WTC11 (cell line): ENCODE data around the gene CHRM3. TPM values are rescaled to one million over a fixed set of nuclear protein-coding genes. Genes with fewer than 3 reads are reported as not detected.

ENCODE experiments used
- ATAC-seq: fragments of 200-7000 bp; cut with Tn5 transposase; 2 replicates; pipeline ENCODE4 v1.10.0; 2021; ENCODE audit warnings: mild to moderate bottlenecking, moderate library complexity
- CTCF ChIA-PET: fragments of 300-600 bp; sonication (Branson Sonifier 250); formaldehyde crosslinking; loops from one replicate; lab custom pipeline; 2021; ENCODE audit warnings: antibody characterized with exemption; lab: Charles Lee
- POLR2A ChIA-PET: fragments of 350-600 bp; sonication (Branson Sonifier 250); formaldehyde crosslinking; loops from one replicate; lab custom pipeline; 2021; ENCODE audit warnings: antibody characterized with exemption; lab: Charles Lee
- DNase-seq: peaks from one replicate; pipeline ENCODE4 v3.0.0; 2021; ENCODE audit warnings: low spot score
- H3K27ac Mint-ChIP-seq: 2 replicates; pipeline ENCODE4 v1.8.0; 2021; ENCODE audit warnings: mixed read lengths
- H3K27me3 Mint-ChIP-seq: 2 replicates; pipeline ENCODE4 v1.8.0; 2021; ENCODE audit warnings: low read depth, mild to moderate bottlenecking, moderate library complexity, mixed read lengths
- H3K36me3 Mint-ChIP-seq: 2 replicates; pipeline ENCODE4 v1.8.0; 2021; ENCODE audit warnings: mixed read lengths
- H3K4me1 Mint-ChIP-seq: 2 replicates; pipeline ENCODE4 v1.8.0; 2022; ENCODE audit warnings: mixed read lengths
- H3K4me3 Mint-ChIP-seq: 2 replicates; pipeline ENCODE4 v1.8.0; 2021; ENCODE audit warnings: mild to moderate bottlenecking, moderate library complexity, mixed read lengths
- H3K9me3 Mint-ChIP-seq: 2 replicates; pipeline ENCODE4 v1.8.0; 2021; ENCODE audit warnings: mixed read lengths
- ATF1 ChIP-seq: sonication (generic); formaldehyde crosslinking; IDR thresholded peaks from 2 replicates; pipeline ENCODE4 v1.8.1; 2023; ENCODE audit warnings: mild to moderate bottlenecking, moderate library complexity, missing genetic modification reagents
- CREB1 ChIP-seq: sonication (generic); formaldehyde crosslinking; IDR thresholded peaks from 2 replicates; pipeline ENCODE4 v1.8.0; 2023; ENCODE audit warnings: mild to moderate bottlenecking, missing genetic modification reagents
- ELF4 ChIP-seq: sonication (generic); formaldehyde crosslinking; IDR thresholded peaks from 2 replicates; pipeline ENCODE4 v1.8.1; 2022; ENCODE audit warnings: low read depth, mild to moderate bottlenecking, moderate library complexity, missing genetic modification reagents
- EMX1 ChIP-seq: fragments of 250-450 bp; sonication (Bioruptor Pico); IDR thresholded peaks from 2 replicates; pipeline ENCODE4 v1.8.0; 2021; ENCODE audit warnings: mild to moderate bottlenecking
- ESRRA ChIP-seq: sonication (generic); formaldehyde crosslinking; IDR thresholded peaks from 2 replicates; pipeline ENCODE4 v1.8.1; 2022; ENCODE audit warnings: mild to moderate bottlenecking, missing genetic modification reagents, borderline replicate concordance
- ETV6 ChIP-seq: sonication (generic); formaldehyde crosslinking; IDR thresholded peaks from 2 replicates; pipeline ENCODE4 v1.8.1; 2022; ENCODE audit warnings: mild to moderate bottlenecking, missing genetic modification reagents
- FOXP1 ChIP-seq: sonication (generic); formaldehyde crosslinking; IDR thresholded peaks from 2 replicates; pipeline ENCODE4 v1.8.0; 2022; ENCODE audit warnings: missing genetic modification reagents, mild to moderate bottlenecking, moderate library complexity, borderline replicate concordance
- HMGA2 ChIP-seq: fragments of 250-450 bp; sonication (Bioruptor Pico); IDR thresholded peaks from 2 replicates; pipeline ENCODE4 v1.4.0; 2021; ENCODE audit warnings: mild to moderate bottlenecking, moderate library complexity
- NR1H2 ChIP-seq: sonication (generic); formaldehyde crosslinking; IDR thresholded peaks from 2 replicates; pipeline ENCODE4 v1.9.0; 2021; ENCODE audit warnings: mild to moderate bottlenecking, moderate library complexity, missing genetic modification reagents
- RORB ChIP-seq: fragments of 250-450 bp; sonication (Bioruptor Pico); IDR thresholded peaks from 2 replicates; pipeline ENCODE4 v1.9.0; 2021; ENCODE audit warnings: mild to moderate bottlenecking
- SMAD3 ChIP-seq: sonication (generic); formaldehyde crosslinking; IDR thresholded peaks from 2 replicates; pipeline ENCODE4 v1.8.0; 2022; ENCODE audit warnings: missing genetic modification reagents, mild to moderate bottlenecking, borderline replicate concordance
- SMAD4 ChIP-seq: sonication (generic); formaldehyde crosslinking; IDR thresholded peaks from 2 replicates; pipeline ENCODE4 v1.8.0; 2022; ENCODE audit warnings: mild to moderate bottlenecking, missing genetic modification reagents
- SP1 ChIP-seq: sonication (generic); formaldehyde crosslinking; conservative IDR thresholded peaks from 2 replicates; pipeline ENCODE4 v1.8.1; 2022; ENCODE audit warnings: missing genetic modification reagents
- TEAD1 ChIP-seq: sonication (generic); formaldehyde crosslinking; IDR thresholded peaks from 2 replicates; pipeline ENCODE4 v1.8.0; 2022; ENCODE audit warnings: mild to moderate bottlenecking, missing genetic modification reagents
- ZNF263 ChIP-seq: sonication (generic); formaldehyde crosslinking; IDR thresholded peaks from 2 replicates; pipeline ENCODE4 v1.8.1; 2022; ENCODE audit warnings: low read depth, mild to moderate bottlenecking, moderate library complexity, missing genetic modification reagents
- ZNF396 ChIP-seq: fragments of 250-450 bp; sonication (Bioruptor Pico); IDR thresholded peaks from 2 replicates; pipeline ENCODE4 v1.8.0; 2021; ENCODE audit warnings: mild to moderate bottlenecking, moderate library complexity, borderline replicate concordance
- ZNF416 ChIP-seq: fragments of 250-450 bp; sonication (Bioruptor Pico); IDR thresholded peaks from 2 replicates; pipeline ENCODE4 v1.9.0; 2021; ENCODE audit warnings: mild to moderate bottlenecking, inconsistent platforms
- ZNF671 ChIP-seq: fragments of 250-450 bp; sonication (Bioruptor Pico); IDR thresholded peaks from 2 replicates; pipeline ENCODE4 v1.8.0; 2021; ENCODE audit warnings: mild to moderate bottlenecking
- total RNA-seq: library from RNA; stranded (reverse); gene quantifications from 3 replicates; pipeline ENCODE4 v1.2.3, GENCODE V29; 2021
- TF ChIP-seq, protein P1 (sequence below): sonication (generic); formaldehyde crosslinking; IDR thresholded peaks from 2 replicates; pipeline ENCODE4 v1.8.1; 2023; ENCODE audit warnings: mild to moderate bottlenecking, moderate library complexity, missing genetic modification reagents
- TF ChIP-seq, protein P2 (sequence below): sonication (generic); formaldehyde crosslinking; IDR thresholded peaks from 2 replicates; pipeline ENCODE4 v1.8.1; 2022; ENCODE audit warnings: mild to moderate bottlenecking, moderate library complexity, missing genetic modification reagents
- TF ChIP-seq, protein P3 (sequence below): sonication (generic); formaldehyde crosslinking; IDR thresholded peaks from 2 replicates; pipeline ENCODE4 v1.8.0; 2023; ENCODE audit warnings: missing genetic modification reagents
- TF ChIP-seq, protein P4 (sequence below): fragments of 250-450 bp; sonication (Bioruptor Pico); IDR thresholded peaks from 2 replicates; pipeline ENCODE4 v1.9.0; 2021; ENCODE audit warnings: mild to moderate bottlenecking
- TF ChIP-seq, protein P5 (sequence below): sonication (generic); formaldehyde crosslinking; IDR thresholded peaks from 2 replicates; pipeline ENCODE4 v1.8.1; 2022; ENCODE audit warnings: mild to moderate bottlenecking, missing genetic modification reagents, moderate library complexity, borderline replicate concordance
- TF ChIP-seq, protein P6 (sequence below): sonication (generic); formaldehyde crosslinking; IDR thresholded peaks from 2 replicates; pipeline ENCODE4 v1.8.1; 2023; ENCODE audit warnings: mild to moderate bottlenecking, missing genetic modification reagents, moderate library complexity
- TF ChIP-seq, protein P7 (sequence below): fragments of 250-450 bp; sonication (Bioruptor Pico); IDR thresholded peaks from 2 replicates; pipeline ENCODE4 v1.9.0; 2021; ENCODE audit warnings: mild to moderate bottlenecking

The CHRM3 gene
- total RNA-seq, 1 experiment from 2014 or later, result 6.9 TPM

DNA sequence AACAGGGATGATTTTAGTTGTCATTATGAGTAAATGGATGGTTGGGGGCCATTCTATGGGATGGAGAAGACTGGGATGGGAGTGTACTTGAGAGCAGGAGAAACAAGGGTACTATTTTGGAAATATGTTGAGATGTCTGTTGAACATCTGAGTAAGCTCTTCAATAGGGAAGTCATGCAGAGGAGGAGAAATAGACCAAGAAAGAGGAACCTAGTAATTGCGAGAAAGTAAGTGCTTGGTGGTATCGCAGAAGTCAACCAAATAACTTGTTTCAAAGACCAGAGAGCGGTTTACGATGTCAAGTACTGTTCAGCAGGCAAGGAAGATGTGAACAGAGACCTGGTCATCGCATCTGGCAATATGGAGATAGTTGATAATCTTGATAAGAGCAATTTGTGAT is 22.4 kb upstream of the CHRM3 start:
- TF ChIP-seq RORB (CRISPR knock-in tag) (no peak), HMGA2 (CRISPR knock-in tag) (no peak)
- TF ChIP-seq, protein P1, sequence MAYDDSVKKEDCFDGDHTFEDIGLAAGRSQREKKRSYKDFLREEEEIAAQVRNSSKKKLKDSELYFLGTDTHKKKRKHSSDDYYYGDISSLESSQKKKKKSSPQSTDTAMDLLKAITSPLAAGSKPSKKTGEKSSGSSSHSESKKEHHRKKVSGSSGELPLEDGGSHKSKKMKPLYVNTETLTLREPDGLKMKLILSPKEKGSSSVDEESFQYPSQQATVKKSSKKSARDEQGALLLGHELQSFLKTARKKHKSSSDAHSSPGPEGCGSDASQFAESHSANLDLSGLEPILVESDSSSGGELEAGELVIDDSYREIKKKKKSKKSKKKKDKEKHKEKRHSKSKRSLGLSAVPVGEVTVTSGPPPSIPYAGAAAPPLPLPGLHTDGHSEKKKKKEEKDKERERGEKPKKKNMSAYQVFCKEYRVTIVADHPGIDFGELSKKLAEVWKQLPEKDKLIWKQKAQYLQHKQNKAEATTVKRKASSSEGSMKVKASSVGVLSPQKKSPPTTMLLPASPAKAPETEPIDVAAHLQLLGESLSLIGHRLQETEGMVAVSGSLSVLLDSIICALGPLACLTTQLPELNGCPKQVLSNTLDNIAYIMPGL (CRISPR knock-in tag), result no peak
- TF ChIP-seq, all 79 proteins: peak for 0
- ChIA-PET CTCF (no interaction called here), POLR2A (no interaction called here)
- Mint-ChIP-seq H3K4me3 (no peak overlapping the region), H3K36me3 (no peaks in the 10 kb centered on the region), H3K4me1 (peaks cover 18% of the 10 kb centered on the region), H3K27ac (no peak overlapping the region), H3K9me3 (no peaks in the 10 kb centered on the region), H3K27me3 (no peaks in the 10 kb centered on the region)
- ATAC-seq (no peak), DNase-seq (no peak)

DNA sequence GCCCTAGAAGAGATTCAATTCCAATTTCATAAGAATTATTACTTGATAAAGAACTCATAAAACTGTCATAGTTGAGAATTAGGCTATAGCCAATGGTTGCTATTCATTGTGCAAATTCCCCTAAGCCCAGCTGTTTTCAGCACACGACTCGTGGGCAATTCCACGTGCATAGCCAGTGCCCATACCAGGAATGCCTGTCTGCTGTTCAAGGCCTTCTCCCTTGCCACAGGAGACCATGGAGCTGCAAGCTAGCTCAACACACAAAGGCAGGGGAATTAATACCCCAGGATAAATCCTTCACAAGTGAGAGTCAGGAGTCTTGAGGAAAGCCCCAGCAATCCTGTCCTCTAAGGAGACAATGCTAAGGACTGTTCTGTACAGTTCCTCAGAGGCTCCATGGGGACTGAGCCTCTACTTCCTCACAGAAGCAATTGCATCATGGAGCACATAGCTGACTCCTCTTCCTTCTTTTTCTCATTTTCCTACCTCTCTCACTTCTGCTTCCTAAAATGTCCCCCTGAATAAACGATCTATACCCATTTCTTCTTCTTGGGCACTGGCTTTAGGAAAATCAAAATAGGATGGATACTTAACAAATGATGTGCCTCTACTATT is 19.1 kb upstream of the CHRM3 start:
- no peak for ATAC-seq
- no peak for TF ChIP-seq ZNF416 (CRISPR knock-in tag)
- TF ChIP-seq ELF4 (CRISPR knock-in tag), result no peak
- TF ChIP-seq, protein P2, sequence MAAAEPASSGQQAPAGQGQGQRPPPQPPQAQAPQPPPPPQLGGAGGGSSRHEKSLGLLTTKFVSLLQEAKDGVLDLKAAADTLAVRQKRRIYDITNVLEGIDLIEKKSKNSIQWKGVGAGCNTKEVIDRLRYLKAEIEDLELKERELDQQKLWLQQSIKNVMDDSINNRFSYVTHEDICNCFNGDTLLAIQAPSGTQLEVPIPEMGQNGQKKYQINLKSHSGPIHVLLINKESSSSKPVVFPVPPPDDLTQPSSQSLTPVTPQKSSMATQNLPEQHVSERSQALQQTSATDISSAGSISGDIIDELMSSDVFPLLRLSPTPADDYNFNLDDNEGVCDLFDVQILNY (CRISPR knock-in tag), result no peak
- TF ChIP-seq ZNF263 (CRISPR knock-in tag), result no peak
- TF ChIP-seq, protein P3, sequence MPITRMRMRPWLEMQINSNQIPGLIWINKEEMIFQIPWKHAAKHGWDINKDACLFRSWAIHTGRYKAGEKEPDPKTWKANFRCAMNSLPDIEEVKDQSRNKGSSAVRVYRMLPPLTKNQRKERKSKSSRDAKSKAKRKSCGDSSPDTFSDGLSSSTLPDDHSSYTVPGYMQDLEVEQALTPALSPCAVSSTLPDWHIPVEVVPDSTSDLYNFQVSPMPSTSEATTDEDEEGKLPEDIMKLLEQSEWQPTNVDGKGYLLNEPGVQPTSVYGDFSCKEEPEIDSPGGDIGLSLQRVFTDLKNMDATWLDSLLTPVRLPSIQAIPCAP (CRISPR knock-in tag), result no peak
- no peak for TF ChIP-seq ZNF671
- TF ChIP-seq FOXP1 (CRISPR knock-in tag), result no peak
- no peak for TF ChIP-seq SMAD3 (CRISPR knock-in tag)
- TF ChIP-seq, protein P4, sequence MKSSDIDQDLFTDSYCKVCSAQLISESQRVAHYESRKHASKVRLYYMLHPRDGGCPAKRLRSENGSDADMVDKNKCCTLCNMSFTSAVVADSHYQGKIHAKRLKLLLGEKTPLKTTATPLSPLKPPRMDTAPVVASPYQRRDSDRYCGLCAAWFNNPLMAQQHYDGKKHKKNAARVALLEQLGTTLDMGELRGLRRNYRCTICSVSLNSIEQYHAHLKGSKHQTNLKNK (CRISPR knock-in tag), result no peak
- no peak for TF ChIP-seq EMX1
- CTCF ChIA-PET, result no interaction called here

DNA sequence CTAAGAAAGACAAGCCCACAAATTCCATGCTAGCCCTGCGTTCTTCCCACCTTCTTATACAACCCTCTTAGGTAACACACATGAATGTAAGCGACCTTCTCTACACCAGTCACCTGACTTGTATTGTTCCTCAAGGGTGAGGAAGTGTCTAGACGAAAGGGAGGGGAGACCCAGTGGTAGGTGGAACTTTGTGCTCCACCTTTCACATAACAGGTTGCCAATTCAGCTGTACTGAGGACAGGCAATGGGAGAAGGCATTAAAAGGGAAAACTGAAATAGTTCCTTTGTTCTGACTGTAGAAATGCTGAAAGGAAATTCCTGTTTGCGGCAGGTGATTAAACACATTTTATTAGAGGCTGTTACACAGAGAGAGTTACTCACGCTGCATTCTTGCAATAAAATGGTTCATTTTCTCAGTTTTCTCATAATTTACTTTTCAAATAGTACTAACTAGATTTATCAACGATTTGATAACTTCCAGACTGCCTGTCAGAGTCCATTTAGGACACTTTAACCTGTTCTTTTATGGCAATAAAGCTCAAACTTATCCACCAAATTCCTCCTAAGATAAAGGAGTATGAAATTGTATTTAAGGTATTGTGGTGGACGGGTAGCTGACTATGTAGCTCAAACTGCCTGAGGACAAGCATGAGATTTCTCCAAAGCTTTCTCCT is 17.8 kb upstream of the CHRM3 start:
- H3K27ac Mint-ChIP-seq, result no peak overlapping the region
- DNase-seq (no peak), ATAC-seq (peak; percentile 64)
- H3K36me3 Mint-ChIP-seq, result no peaks in the 10 kb centered on the region
- H3K9me3 Mint-ChIP-seq, result peaks cover 9% of the 10 kb centered on the region
- no peak overlapping the region for H3K4me3 Mint-ChIP-seq
- ChIA-PET POLR2A (no interaction called here), CTCF (no interaction called here)
- H3K27me3 Mint-ChIP-seq, result no peaks in the 10 kb centered on the region
- H3K4me1 Mint-ChIP-seq, result peaks cover 19% of the 10 kb centered on the region
- TF ChIP-seq, protein P5, sequence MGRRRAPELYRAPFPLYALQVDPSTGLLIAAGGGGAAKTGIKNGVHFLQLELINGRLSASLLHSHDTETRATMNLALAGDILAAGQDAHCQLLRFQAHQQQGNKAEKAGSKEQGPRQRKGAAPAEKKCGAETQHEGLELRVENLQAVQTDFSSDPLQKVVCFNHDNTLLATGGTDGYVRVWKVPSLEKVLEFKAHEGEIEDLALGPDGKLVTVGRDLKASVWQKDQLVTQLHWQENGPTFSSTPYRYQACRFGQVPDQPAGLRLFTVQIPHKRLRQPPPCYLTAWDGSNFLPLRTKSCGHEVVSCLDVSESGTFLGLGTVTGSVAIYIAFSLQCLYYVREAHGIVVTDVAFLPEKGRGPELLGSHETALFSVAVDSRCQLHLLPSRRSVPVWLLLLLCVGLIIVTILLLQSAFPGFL (CRISPR knock-in tag), result no peak
- TF ChIP-seq SP1 (CRISPR knock-in tag) (no peak), ETV6 (CRISPR knock-in tag) (no peak), ESRRA (no peak), CREB1 (no peak), ZNF396 (CRISPR knock-in tag) (no peak), ELF4 (CRISPR knock-in tag) (no peak), TEAD1 (CRISPR knock-in tag) (no peak), SMAD4 (CRISPR knock-in tag) (no peak), ATF1 (CRISPR knock-in tag) (no peak), NR1H2 (no peak)
- TF ChIP-seq, protein P6, sequence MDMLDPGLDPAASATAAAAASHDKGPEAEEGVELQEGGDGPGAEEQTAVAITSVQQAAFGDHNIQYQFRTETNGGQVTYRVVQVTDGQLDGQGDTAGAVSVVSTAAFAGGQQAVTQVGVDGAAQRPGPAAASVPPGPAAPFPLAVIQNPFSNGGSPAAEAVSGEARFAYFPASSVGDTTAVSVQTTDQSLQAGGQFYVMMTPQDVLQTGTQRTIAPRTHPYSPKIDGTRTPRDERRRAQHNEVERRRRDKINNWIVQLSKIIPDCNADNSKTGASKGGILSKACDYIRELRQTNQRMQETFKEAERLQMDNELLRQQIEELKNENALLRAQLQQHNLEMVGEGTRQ (CRISPR knock-in tag), result no peak
- TF ChIP-seq, protein P7, sequence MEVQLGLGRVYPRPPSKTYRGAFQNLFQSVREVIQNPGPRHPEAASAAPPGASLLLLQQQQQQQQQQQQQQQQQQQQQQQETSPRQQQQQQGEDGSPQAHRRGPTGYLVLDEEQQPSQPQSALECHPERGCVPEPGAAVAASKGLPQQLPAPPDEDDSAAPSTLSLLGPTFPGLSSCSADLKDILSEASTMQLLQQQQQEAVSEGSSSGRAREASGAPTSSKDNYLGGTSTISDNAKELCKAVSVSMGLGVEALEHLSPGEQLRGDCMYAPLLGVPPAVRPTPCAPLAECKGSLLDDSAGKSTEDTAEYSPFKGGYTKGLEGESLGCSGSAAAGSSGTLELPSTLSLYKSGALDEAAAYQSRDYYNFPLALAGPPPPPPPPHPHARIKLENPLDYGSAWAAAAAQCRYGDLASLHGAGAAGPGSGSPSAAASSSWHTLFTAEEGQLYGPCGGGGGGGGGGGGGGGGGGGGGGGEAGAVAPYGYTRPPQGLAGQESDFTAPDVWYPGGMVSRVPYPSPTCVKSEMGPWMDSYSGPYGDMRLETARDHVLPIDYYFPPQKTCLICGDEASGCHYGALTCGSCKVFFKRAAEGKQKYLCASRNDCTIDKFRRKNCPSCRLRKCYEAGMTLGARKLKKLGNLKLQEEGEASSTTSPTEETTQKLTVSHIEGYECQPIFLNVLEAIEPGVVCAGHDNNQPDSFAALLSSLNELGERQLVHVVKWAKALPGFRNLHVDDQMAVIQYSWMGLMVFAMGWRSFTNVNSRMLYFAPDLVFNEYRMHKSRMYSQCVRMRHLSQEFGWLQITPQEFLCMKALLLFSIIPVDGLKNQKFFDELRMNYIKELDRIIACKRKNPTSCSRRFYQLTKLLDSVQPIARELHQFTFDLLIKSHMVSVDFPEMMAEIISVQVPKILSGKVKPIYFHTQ (CRISPR knock-in tag), result no peak

More for the DNA sequence above, 19.1 kb upstream of the CHRM3 start:
- no peak overlapping the region for H3K27ac Mint-ChIP-seq
- no peaks in the 10 kb centered on the region for H3K36me3 Mint-ChIP-seq
- peaks cover 20% of the 10 kb centered on the region for H3K4me1 Mint-ChIP-seq
- no peaks in the 10 kb centered on the region for H3K9me3 Mint-ChIP-seq
- DNase-seq, result no peak
- no peak overlapping the region for H3K4me3 Mint-ChIP-seq
- H3K27me3 Mint-ChIP-seq, result no peaks in the 10 kb centered on the region
- POLR2A ChIA-PET, result no interaction called here
